GM20000 (cell line): Measurements from ENCODE around the gene NF2.

Experiments
- DNase-seq: peaks from one replicate; pipeline ENCODE4 v3.0.0; 2012; ENCODE audit warnings: low spot score
- TF ChIP-seq, protein P1 (sequence below): IDR thresholded peaks from 2 replicates; pipeline ENCODE4 v1.5.1; 2012; ENCODE audit warnings: mild to moderate bottlenecking, control low read depth; ENCODE audit errors: extremely low read depth, missing control alignments

The NF2 gene

DNA sequence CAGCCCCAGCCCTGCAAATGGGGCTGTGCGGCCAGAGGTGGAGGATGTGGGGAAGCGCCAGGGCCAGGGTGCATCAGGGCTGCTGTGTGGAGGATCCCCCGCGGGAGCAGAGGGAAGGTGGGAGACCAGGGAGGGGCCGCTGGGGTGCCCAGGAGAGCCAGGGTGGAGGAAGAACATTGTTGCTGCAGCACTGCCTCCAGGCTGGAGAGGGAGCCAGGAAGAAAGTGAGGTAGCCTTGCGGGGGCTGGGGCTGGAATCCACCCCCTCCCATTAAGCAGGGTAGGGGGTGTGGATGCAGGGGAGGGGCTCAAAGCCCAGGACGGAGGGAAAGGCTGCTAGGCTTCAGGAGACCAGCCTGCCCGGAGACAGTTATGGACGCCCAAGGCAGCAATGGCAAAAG lies 131.4 kb downstream of the NF2 start:
- no peak for DNase-seq
- TF ChIP-seq, protein P1, sequence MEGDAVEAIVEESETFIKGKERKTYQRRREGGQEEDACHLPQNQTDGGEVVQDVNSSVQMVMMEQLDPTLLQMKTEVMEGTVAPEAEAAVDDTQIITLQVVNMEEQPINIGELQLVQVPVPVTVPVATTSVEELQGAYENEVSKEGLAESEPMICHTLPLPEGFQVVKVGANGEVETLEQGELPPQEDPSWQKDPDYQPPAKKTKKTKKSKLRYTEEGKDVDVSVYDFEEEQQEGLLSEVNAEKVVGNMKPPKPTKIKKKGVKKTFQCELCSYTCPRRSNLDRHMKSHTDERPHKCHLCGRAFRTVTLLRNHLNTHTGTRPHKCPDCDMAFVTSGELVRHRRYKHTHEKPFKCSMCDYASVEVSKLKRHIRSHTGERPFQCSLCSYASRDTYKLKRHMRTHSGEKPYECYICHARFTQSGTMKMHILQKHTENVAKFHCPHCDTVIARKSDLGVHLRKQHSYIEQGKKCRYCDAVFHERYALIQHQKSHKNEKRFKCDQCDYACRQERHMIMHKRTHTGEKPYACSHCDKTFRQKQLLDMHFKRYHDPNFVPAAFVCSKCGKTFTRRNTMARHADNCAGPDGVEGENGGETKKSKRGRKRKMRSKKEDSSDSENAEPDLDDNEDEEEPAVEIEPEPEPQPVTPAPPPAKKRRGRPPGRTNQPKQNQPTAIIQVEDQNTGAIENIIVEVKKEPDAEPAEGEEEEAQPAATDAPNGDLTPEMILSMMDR, result no peak

DNA sequence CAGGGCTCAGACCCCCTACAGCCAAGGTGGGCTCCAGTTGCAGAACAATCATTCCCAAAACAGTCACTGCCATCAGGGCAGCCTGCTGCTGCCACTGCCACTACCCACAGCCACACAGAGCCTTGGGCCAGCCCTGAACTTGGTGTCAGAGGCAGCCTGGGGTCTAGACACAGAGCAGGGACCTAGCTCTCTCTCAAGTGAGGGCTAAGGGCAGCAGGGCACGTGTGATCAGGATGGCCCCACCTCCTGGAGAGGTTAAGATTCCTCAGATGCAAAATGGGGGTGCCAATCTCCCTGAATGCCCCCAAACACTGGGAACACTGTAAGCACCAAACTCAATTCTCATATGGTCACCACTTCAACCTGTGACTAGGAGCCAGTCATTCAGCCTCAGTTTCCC lies 132.0 kb downstream of the NF2 start:
- TF ChIP-seq, protein P1, result no peak
- no peak for DNase-seq

DNA sequence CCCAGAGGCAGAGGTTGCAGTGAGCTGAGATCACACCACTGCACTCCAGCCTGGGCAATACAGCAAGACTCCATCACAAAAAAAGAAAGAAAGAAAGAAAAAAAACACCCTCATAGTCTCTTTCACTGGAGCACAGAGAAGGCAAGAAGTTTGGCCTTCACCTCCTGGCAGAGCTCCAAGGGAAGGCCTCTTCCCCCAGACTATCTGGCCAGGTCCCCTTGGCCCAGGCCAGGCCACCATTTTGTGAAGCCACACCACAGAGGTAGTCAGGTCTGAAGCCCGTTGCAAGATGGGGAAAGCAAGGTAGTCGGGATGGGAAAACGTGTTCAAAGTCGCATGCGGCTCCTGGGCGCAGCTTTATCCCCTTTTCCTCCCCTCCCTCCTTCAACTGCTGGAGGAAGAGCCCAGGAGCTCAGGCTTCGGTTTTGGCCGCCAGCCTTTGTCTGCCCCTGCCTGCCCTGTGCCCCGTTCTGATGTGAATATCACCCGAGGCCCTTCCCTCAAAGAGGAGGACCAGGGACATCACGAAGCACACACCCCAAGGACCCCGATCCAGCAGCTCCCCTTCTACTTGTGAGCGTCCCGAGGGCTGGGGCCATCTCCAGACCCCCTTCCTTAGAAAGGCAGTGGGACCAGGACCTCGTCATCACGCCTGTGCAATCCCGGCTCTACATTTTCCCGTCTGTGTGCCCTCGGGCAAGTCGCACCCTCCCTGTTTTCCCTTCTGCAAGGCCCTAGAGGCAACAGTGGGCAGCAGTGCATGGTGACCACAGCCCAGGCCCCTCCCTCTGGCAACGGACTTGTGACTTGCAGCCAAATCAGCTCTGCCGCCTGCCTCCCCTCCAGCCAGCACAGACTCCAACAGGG lies 134.1 kb downstream of the NF2 start:
- no peak for DNase-seq
- TF ChIP-seq, protein P1, result no peak

DNA sequence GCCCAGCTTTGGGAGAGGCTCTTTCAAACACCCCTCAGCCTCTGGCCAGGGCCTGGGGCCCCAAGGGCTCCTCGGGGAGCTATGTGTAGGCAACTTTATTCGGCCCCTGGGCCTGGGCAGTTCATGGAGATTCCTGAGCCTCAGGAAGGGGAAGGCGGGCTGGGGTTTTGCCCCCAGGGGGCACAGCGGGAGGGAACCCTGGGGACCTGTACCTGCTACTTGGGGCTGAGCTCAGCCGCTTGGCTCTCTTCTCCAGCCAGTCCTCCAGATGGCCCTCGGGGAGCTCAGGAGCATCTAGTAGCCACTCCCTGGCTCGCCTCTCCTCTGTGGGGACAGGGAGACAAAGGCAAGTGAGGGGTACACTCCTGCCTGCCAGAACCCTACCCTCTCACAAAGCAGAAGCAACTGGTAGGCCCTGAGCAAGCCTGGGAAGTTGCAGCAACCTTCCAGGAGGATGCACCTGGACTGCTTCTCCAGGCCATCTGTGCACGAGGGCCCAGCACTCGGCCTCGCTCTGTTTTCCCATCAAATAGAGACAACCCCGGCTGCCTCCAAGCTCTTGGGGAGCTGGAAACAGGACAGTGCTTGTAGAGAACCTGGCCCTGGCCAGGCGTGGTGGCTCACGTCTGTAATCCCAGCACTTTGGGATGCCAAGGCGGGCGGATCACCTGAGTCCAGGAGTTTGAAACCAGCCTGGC lies 134.8 kb downstream of the NF2 start:
- DNase-seq, result no peak
- TF ChIP-seq, protein P1, result no peak

DNA sequence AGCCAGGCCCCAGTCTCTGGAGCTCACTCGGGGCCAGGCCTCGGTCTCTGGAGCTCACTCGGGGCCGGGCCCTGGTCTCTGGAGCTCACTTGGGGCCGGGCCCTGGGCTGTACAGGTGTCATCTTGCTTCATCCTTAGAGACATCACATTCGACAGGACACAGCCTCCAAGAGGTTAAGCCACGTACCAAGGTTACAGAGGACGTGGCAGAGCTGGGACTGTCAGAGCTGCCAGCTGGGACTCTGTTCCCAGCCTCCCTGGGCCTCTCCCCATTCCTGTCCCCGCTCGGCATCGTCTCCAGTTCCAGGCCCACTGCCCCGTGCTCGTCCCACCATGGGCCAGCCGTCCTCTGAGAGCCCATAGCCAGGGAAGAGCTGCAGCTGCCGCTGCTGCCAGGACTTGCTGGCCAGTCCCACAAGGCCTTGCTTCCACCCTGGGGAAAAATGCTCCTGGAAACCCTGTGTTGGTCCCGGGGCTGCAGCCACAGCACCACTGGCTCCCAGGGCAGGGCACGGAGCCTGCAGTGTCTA lies 136.0 kb downstream of the NF2 start:
- TF ChIP-seq, protein P1, result no peak
- no peak for DNase-seq

DNA sequence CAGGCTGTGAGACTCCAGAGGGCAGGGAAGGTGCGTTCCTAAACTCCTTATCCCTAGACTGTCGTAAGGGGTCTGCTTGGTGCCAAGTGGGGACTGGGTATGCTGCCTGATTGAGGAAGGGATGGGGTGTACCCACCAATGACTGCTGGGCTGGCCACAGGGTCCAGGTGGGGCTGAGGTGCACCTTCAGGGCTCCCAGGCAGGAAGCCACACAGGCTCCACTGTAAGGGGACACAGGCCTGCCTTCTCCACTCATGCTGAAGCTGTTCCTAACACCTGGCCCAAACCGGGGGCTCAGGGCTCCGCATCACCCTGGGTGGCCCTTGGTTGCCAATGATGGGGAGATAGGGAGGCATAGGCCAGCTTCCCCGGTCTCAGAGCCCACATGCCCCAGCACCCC lies 136.8 kb downstream of the NF2 start:
- DNase-seq, result no peak
- TF ChIP-seq, protein P1, result no peak

DNA sequence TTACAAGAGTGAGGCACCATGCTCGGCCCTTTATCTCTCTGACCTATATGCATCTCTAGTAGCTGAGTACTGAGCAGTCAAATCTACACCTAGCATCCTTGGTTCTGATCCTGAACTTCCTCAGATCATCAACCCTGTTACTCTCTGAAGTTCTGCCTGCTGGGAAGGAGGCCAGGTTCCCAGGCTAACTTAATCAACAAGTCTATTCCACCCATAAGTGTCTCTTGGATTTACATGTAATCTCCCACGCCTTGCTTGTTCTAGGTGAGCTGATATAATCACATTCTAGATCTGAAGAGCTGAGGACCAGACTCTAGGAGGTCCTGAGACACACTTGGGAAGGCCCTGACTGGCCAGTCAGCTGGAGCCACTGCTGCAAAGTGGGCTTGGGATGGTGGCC lies 138.5 kb downstream of the NF2 start:
- TF ChIP-seq, protein P1, result no peak
- no peak for DNase-seq
